GM12865 (cell line): Measurements from ENCODE around the gene MDN1.
"Not testable (repeated sequence)": the region's sequence is repeated elsewhere in the genome, so short reads cannot be mapped to it uniquely, and the experiment has no call there.

Source experiments
- DNase-seq: peaks from one replicate; pipeline ENCODE4 v3.0.0; 2010; ENCODE audit warnings: low read depth
- H3K4me3 ChIP-seq: 2 replicates; pipeline ENCODE4 v1.5.1; 2011; ENCODE audit warnings: mild to moderate bottlenecking, low read depth, low read length, control low read depth
- CTCF ChIP-seq: IDR thresholded peaks from 2 replicates; pipeline ENCODE4 v1.5.1; 2011; ENCODE audit warnings: low read length, control low read depth, low read depth, inconsistent platforms; ENCODE audit not compliant: insufficient read depth; ENCODE audit errors: missing control alignments

MDN1 gene

GRCh38 chr6:89736893-89737292, 82.7 kb downstream of the MDN1 start:
- H3K4me3 ChIP-seq, result no peak overlapping the region

GRCh38 chr6:89734526-89734925, 85.1 kb downstream of the MDN1 start:
- H3K4me3 ChIP-seq, result no peak overlapping the region
- no peak for DNase-seq
- TF ChIP-seq CTCF, result no peak

More at GRCh38 chr6:89736893-89737292, 82.7 kb downstream of the MDN1 start:
- TF ChIP-seq CTCF, result no peak
- no peak for DNase-seq

DNA sequence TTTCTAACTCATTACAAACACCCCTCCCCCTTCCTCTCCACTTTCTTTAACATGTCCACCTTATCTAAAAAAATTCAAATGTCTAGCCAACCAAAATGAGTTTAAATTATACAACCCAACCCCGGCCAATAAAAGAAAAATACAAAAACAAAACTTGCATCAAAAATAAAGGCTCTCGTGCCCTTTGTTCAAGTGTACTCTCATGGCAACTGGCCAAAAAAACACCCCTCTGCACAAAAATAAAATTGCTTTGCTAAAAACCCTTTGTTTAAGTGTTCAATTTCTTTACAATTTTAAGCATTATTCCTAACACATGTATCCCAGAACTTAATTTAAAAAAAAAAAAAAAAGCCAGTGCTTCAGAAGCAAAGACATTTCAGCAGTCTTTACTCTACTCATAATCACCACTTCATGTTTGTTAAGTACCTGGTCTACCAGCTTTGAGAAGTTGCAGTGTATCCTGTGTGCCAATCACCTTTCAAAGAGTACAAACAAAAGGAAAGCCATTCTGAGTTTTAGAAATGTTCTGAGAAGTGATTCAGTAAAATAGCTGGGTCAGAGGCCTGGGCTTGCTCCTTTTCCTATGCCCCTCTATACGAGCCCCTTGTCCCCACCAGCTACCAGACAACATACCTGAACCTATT, 87.5 kb downstream of the MDN1 start:
- no peak for DNase-seq
- TF ChIP-seq CTCF, result no peak
- no peak overlapping the region for H3K4me3 ChIP-seq

DNA sequence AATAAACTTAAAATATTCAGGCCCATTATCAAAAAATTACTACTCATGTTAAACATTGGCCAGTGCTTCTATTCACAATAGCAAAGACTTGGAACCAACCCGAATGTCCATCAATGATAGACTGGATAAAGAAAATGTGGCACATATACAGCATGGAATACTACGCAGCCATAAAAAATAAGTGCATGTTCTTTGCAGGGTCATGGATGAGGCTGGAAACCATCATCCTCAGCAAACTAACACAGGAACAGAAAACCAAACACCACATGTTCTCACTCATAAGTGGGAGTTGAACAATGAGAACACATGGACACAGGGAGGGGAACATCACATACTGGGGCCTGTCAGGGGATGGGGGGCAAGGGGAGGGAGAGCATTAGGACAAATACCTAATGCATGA, 88.3 kb downstream of the MDN1 start:
- not testable (repeated sequence) for H3K4me3 ChIP-seq, DNase-seq

DNA sequence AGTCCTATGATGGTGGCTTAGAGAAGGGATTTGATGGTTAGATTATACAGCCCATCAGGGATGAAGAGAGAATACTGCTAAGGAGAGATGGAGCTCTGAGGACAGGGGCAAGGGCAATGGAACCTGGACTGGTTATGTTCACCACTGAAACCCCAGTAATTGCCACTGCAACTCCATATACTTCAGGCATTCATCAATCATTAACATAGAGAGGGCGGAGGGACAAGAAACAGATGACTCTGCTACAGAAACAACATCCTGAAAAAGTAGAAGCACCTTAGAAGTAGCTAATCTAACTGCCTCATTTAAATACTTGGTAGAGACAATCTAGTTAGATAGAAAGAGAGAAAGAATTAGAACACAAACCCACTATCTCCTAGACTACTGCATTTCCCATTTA, 89.8 kb downstream of the MDN1 start:
- H3K4me3 ChIP-seq, result no peak overlapping the region
- DNase-seq, result no peak
- TF ChIP-seq CTCF, result no peak

GRCh38 chr6:89727501-89727900, 92.1 kb downstream of the MDN1 start:
- no peak for TF ChIP-seq CTCF
- DNase-seq, result no peak
- H3K4me3 ChIP-seq, result no peak overlapping the region

- no peak for DNase-seq
- TF ChIP-seq CTCF, result no peak
- H3K4me3 ChIP-seq, result no peak overlapping the region
Measured at GRCh38 chr6:89724981-89725380, 94.6 kb downstream of the MDN1 start.
